Measurements from ENCODE around the gene OR5H2. TPM values are rescaled to one million over a fixed set of nuclear protein-coding genes. Genes with fewer than 3 reads are reported as not detected.

The OR5H2 gene
- total RNA-seq, 1 experiment from 2014 or later, result not detected

DNA sequence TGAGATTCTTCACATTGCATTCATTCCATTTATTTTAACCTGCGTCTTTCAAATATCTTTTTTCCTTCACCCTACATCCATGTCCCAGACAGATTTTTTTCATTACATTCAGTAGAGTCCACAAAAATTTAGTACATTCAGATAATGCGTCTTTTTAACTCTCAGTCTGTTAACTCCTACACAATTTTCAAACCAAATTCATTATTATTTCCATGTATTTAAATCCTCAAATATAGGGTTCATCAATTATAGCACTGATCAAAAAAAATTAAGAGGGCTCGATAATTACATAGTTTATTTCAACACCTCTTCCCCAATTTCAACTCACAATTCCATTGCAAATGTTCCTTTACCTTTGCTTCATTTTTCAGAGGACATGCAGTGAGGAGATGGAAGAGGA lies 18.4 kb upstream of the OR5H2 start, which contains the start of gene OR5H6:
Gene OR5H6, plus strand, starts transcription at position 301 of the 400 bp plus-strand sequence. Its CDS starts 89 bp downstream, at position 390.
- Histone ChIP-seq H3K9me3 (ENCODE audit: low read length) (no peaks in the 10 kb centered on the region; the same call in 1 of the 2 replicates), H3K4me3 (ENCODE audit: low read length) (no peak within 1 kb of the TSS), H3K79me2 (ENCODE audit: low read length) (no peaks in the 10 kb centered on the region), H3K36me3 (ENCODE audit: insufficient read depth, low read length) (no peaks in the 10 kb centered on the region), H3K4me2 (ENCODE audit: low read depth, low read length, poor library complexity, severe bottlenecking) (no peak within 1 kb of the TSS), H3K9me2 (replicated peaks; ENCODE audit: insufficient read depth, low read length) (no peaks in the 10 kb centered on the region), H3K4me1 (ENCODE audit: low read length) (no peaks in the 10 kb centered on the region), H4K20me1 (ENCODE audit: insufficient read depth, low read depth, low read length) (no peaks in the 10 kb centered on the region), H3K27me3 (ENCODE audit: low read length) (no peaks in the 10 kb centered on the region), H3K9ac (ENCODE audit: low read length) (no peak within 1 kb of the TSS), H3K27ac (ENCODE audit: low read length) (no peak within 1 kb of the TSS), H2AFZ (ENCODE audit: low read length) (no peak within 1 kb of the TSS)
- no peak for DNase-seq

DNA sequence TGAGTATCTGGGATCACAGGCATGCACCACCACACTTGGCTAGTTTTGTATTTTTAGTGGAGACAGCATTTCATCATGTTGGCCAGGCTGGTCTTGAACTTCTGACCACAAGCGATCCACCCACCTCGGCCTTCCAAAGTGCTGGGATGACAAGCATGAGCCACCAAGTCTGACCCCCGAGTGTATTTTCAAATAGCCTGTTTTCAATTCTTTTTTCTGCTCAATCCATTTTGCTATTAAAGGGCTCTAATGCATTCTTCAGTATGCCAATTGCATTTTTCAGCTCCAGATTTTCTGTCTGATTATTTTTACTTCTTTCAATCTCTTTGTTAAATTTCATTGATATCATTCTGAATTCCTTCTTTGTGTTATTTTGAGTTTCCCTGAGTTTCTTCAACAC lies 12.5 kb upstream of the OR5H2 start:
- Histone ChIP-seq H3K9me3 (ENCODE audit: low read length) (peaks cover 10% of the 10 kb centered on the region), H3K9ac (ENCODE audit: low read length) (no peak overlapping the region), H3K36me3 (ENCODE audit: insufficient read depth, low read length) (no peaks in the 10 kb centered on the region), H3K79me2 (ENCODE audit: low read length) (no peaks in the 10 kb centered on the region), H3K4me2 (ENCODE audit: low read depth, low read length, poor library complexity, severe bottlenecking) (no peak overlapping the region), H3K27me3 (ENCODE audit: low read length) (no peaks in the 10 kb centered on the region), H3K27ac (ENCODE audit: low read length) (no peak overlapping the region), H2AFZ (ENCODE audit: low read length) (no peak overlapping the region), H3K4me1 (ENCODE audit: low read length) (no peaks in the 10 kb centered on the region), H3K4me3 (ENCODE audit: low read length) (no peak overlapping the region), H3K9me2 (replicated peaks; ENCODE audit: insufficient read depth, low read length) (no peaks in the 10 kb centered on the region), H4K20me1 (ENCODE audit: insufficient read depth, low read depth, low read length) (no peaks in the 10 kb centered on the region)
- no peak for DNase-seq

DNA sequence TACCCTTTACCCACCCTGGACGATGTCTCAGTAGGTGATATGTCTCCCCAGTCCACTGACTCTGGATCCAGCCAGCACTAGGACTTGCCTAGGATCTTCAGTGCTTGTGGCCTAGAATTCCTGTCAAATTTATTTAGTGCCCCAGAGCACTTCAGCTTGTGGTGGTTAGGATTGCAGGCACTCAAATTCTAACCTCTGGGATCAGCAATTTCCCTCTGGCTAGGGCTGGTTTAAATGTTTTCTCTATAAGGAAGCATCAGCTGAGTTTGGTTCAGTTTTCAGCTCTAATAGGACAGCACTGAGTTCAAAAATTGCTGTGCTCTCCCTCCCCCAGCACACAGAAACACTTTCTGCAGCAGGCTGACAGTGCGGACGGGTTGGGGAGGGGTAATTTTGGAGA lies 10.2 kb upstream of the OR5H2 start:
- H3K9me3 ChIP-seq (ENCODE audit: low read length), result peaks cover 10% of the 10 kb centered on the region
- H3K36me3 ChIP-seq (ENCODE audit: insufficient read depth, low read length), result no peaks in the 10 kb centered on the region
- H3K4me1 ChIP-seq (ENCODE audit: low read length), result no peaks in the 10 kb centered on the region
- H3K27me3 ChIP-seq (ENCODE audit: low read length), result no peaks in the 10 kb centered on the region
- H3K9ac ChIP-seq (ENCODE audit: low read length), result no peak overlapping the region
- H3K9me2 ChIP-seq (replicated peaks; ENCODE audit: insufficient read depth, low read length), result no peaks in the 10 kb centered on the region
- no peaks in the 10 kb centered on the region for H4K20me1 ChIP-seq (ENCODE audit: insufficient read depth, low read depth, low read length)
- no peak overlapping the region for H3K27ac ChIP-seq (ENCODE audit: low read length)
- H2AFZ ChIP-seq (ENCODE audit: low read length), result no peak overlapping the region
- no peak overlapping the region for H3K4me2 ChIP-seq (ENCODE audit: low read depth, low read length, poor library complexity, severe bottlenecking)
- H3K4me3 ChIP-seq (ENCODE audit: low read length), result no peak overlapping the region
- H3K79me2 ChIP-seq (ENCODE audit: low read length), result no peaks in the 10 kb centered on the region
- no peak for DNase-seq

DNA sequence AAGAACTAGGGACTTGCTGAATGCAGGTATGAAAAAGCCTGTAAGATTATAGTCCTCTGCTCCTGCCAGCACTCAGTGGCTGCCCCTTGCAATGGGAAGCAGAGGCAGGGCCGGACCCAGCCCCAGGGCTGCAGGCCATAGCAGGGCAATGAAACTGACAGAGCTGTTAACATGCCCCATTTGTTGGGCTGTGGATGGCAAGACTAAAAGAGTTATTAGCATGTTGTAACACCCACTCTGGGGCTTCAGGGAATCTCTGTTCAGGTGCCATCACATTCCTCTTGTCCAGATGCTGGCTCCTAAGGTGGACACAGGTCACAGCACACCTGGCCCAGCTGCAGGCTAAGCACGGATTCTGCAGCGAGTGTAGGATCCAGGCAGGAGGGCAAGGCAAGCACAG lies 7.4 kb upstream of the OR5H2 start:
- no peak overlapping the region for H3K9ac ChIP-seq (ENCODE audit: low read length)
- H3K27ac ChIP-seq (ENCODE audit: low read length), result no peak overlapping the region
- no peaks in the 10 kb centered on the region for H4K20me1 ChIP-seq (ENCODE audit: insufficient read depth, low read depth, low read length)
- no peaks in the 10 kb centered on the region for H3K9me2 ChIP-seq (replicated peaks; ENCODE audit: insufficient read depth, low read length)
- H2AFZ ChIP-seq (ENCODE audit: low read length), result no peak overlapping the region
- no peaks in the 10 kb centered on the region for H3K4me1 ChIP-seq (ENCODE audit: low read length)
- H3K27me3 ChIP-seq (ENCODE audit: low read length), result no peaks in the 10 kb centered on the region
- H3K4me2 ChIP-seq (ENCODE audit: low read depth, low read length, poor library complexity, severe bottlenecking), result no peak overlapping the region
- no peaks in the 10 kb centered on the region for H3K36me3 ChIP-seq (ENCODE audit: insufficient read depth, low read length)
- H3K9me3 ChIP-seq (ENCODE audit: low read length), result peaks cover 6% of the 10 kb centered on the region; the same call in 1 of the 2 replicates
- no peak overlapping the region for H3K4me3 ChIP-seq (ENCODE audit: low read length)
- no peaks in the 10 kb centered on the region for H3K79me2 ChIP-seq (ENCODE audit: low read length)
- DNase-seq, result no peak

DNA sequence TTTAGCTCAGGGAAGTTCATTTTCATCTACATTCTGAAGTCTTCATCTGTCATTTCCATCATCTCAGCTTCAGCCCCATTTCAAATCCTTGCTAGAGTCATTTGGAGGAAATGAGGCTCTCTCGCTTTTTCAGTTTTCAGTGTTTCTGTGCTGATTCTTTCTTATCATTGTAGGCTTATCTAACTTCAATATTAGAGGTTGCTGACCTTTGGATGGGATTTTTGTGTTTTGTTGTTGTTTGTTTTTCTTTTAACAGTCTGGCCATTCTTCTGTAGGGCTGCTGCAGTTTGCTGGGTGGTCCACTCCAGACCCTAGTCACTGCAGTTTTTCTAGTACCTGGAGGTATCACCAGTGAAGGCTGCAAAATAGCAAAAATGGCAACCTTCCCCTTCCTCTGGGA lies 8.6 kb downstream of the OR5H2 start:
- Histone ChIP-seq H3K79me2 (ENCODE audit: low read length) (no peaks in the 10 kb centered on the region), H4K20me1 (ENCODE audit: insufficient read depth, low read depth, low read length) (no peaks in the 10 kb centered on the region), H3K9ac (ENCODE audit: low read length) (no peak overlapping the region), H3K36me3 (ENCODE audit: insufficient read depth, low read length) (no peaks in the 10 kb centered on the region), H3K27me3 (ENCODE audit: low read length) (no peaks in the 10 kb centered on the region), H3K27ac (ENCODE audit: low read length) (no peak overlapping the region), H3K4me2 (ENCODE audit: low read depth, low read length, poor library complexity, severe bottlenecking) (no peak overlapping the region), H3K9me2 (replicated peaks; ENCODE audit: insufficient read depth, low read length) (no peaks in the 10 kb centered on the region; the same call in 1 of the 2 replicates), H3K4me3 (ENCODE audit: low read length) (no peak overlapping the region), H2AFZ (ENCODE audit: low read length) (no peak overlapping the region), H3K4me1 (ENCODE audit: low read length) (no peaks in the 10 kb centered on the region), H3K9me3 (ENCODE audit: low read length) (no peaks in the 10 kb centered on the region)
- DNase-seq, result no peak

DNA sequence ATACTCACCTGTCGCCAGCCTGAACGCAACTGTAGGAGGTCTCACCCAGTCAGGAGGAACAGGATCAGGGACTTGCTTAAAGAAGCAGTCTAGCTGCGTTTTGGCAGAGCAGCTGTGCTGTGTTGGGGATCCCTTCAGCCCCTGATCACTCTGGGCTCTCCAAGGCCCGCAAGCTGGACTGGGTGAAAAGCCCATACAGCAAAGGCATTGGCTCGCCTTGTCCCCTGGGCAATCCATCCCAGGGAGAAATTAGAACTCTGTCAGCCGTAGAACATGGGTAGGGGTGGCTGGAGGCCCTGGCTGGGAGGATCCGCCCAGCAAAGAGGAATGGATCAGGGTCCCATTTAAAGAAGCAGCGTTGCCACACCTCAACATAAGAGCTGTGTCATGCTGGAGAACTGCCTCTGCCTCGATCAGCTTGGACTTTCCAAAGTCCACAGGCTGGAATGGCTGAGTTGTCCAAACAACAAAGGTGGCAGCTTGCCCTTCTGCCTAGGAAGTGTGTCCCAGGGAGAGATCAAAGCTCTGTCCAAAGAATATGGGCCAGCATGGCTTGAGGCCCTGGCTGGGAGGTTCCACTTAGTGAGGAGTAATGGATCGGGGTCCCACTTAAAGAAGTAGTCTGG lies 9.1 kb downstream of the OR5H2 start:
- Histone ChIP-seq H3K9me2 (replicated peaks; ENCODE audit: insufficient read depth, low read length) (no peaks in the 10 kb centered on the region; the same call in 1 of the 2 replicates), H3K9me3 (ENCODE audit: low read length) (no peaks in the 10 kb centered on the region), H3K79me2 (ENCODE audit: low read length) (no peaks in the 10 kb centered on the region), H3K27ac (ENCODE audit: low read length) (no peak overlapping the region), H3K36me3 (ENCODE audit: insufficient read depth, low read length) (no peaks in the 10 kb centered on the region), H3K9ac (ENCODE audit: low read length) (no peak overlapping the region), H3K4me3 (ENCODE audit: low read length) (no peak overlapping the region), H3K27me3 (ENCODE audit: low read length) (no peaks in the 10 kb centered on the region), H4K20me1 (ENCODE audit: insufficient read depth, low read depth, low read length) (no peaks in the 10 kb centered on the region), H3K4me1 (ENCODE audit: low read length) (no peaks in the 10 kb centered on the region), H3K4me2 (ENCODE audit: low read depth, low read length, poor library complexity, severe bottlenecking) (no peak overlapping the region), H2AFZ (ENCODE audit: low read length) (no peak overlapping the region)
- no peak for DNase-seq

DNA sequence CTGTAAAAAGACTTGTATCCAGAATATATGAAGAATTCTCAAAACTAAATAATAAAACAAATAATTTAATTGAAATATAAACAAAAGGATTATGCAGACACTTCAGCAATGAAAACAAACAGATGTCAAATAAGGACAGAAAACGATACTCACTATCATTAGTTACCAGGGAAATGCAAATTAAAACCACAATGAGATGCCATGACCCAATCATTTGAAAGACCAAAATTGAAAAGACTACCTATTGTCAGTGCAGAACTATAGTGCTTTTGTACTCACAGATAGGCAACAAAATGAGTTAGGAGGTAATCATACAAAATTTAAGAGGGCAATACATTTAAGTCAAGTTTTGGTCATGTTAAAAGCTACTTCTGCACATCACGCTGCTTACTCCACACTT lies 39.8 kb downstream of the OR5H2 start:
- Histone ChIP-seq H3K4me2 (ENCODE audit: low read depth, low read length, poor library complexity, severe bottlenecking) (no peak overlapping the region), H3K27ac (ENCODE audit: low read length) (no peak overlapping the region), H3K27me3 (ENCODE audit: low read length) (no peaks in the 10 kb centered on the region), H3K4me3 (ENCODE audit: low read length) (no peak overlapping the region), H3K36me3 (ENCODE audit: insufficient read depth, low read length) (no peaks in the 10 kb centered on the region), H3K4me1 (ENCODE audit: low read length) (peaks cover 10% of the 10 kb centered on the region), H3K9ac (ENCODE audit: low read length) (no peak overlapping the region), H2AFZ (ENCODE audit: low read length) (no peak overlapping the region), H4K20me1 (ENCODE audit: insufficient read depth, low read depth, low read length) (no peaks in the 10 kb centered on the region), H3K9me2 (replicated peaks; ENCODE audit: insufficient read depth, low read length) (no peaks in the 10 kb centered on the region), H3K9me3 (ENCODE audit: low read length) (no peaks in the 10 kb centered on the region), H3K79me2 (ENCODE audit: low read length) (no peaks in the 10 kb centered on the region)
- no peak for DNase-seq

DNA sequence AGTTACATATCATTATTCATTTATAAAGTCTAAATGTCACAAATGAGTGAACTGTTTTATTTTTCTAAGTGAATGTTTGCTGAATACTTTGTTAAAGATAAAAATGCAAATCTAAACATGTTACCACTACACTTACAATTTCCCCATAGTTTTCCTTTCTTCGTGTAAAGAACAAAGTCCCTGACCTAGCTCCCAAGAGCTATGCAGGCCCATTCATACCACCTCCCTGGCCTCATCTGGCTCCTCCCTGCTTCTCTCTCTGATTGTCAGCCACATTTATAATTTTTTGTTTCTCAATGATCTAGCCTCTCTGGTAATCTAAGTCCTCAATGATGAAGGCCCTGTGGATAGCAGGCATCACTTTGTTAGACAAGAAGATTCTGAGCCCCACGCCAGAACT lies 40.4 kb downstream of the OR5H2 start:
- Histone ChIP-seq H3K4me3 (ENCODE audit: low read length) (no peak overlapping the region), H3K9me3 (ENCODE audit: low read length) (no peaks in the 10 kb centered on the region), H3K27me3 (ENCODE audit: low read length) (no peaks in the 10 kb centered on the region), H3K9ac (ENCODE audit: low read length) (no peak overlapping the region), H3K4me2 (ENCODE audit: low read depth, low read length, poor library complexity, severe bottlenecking) (no peak overlapping the region), H3K79me2 (ENCODE audit: low read length) (no peaks in the 10 kb centered on the region), H3K36me3 (ENCODE audit: insufficient read depth, low read length) (no peaks in the 10 kb centered on the region), H3K9me2 (replicated peaks; ENCODE audit: insufficient read depth, low read length) (no peaks in the 10 kb centered on the region), H4K20me1 (ENCODE audit: insufficient read depth, low read depth, low read length) (no peaks in the 10 kb centered on the region), H3K4me1 (ENCODE audit: low read length) (peaks cover 10% of the 10 kb centered on the region), H3K27ac (ENCODE audit: low read length) (no peak overlapping the region), H2AFZ (ENCODE audit: low read length) (no peak overlapping the region)
- no peak for DNase-seq
